M059J (cell line): ENCODE results near the gene DBH. TPM values are rescaled to one million over a fixed set of nuclear protein-coding genes. Genes with fewer than 3 reads are reported as not detected.
"Not testable (repeated sequence)": the region's sequence is repeated elsewhere in the genome, so short reads cannot be mapped to it uniquely, and the experiment has no call there.

ENCODE experiments used
- DNase-seq: peaks from one replicate; pipeline ENCODE4 v3.0.0-alpha.2; 2012; ENCODE audit warnings: low read depth
- total RNA-seq: library from RNA; depleted of rRNA; stranded (reverse); fragments of >200 nt; shearing (Covaris generic); gene quantifications from 2 replicates; pipeline ENCODE4 v1.2.3, GENCODE V29; 2014

The DBH gene
- total RNA-seq, 1 experiment from 2014 or later: not detected

GRCh38 chr9:133622555-133622954, 13.6 kb upstream of the DBH start:
- DNase-seq: no peak

GRCh38 chr9:133626008-133626407, 10.2 kb upstream of the DBH start:
- not testable (repeated sequence) for DNase-seq

- DNase-seq: no peak
Observed at GRCh38 chr9:133627341-133627740, 8.8 kb upstream of the DBH start.

GRCh38 chr9:133628766-133629165, 7.4 kb upstream of the DBH start:
- no peak for DNase-seq

DNA sequence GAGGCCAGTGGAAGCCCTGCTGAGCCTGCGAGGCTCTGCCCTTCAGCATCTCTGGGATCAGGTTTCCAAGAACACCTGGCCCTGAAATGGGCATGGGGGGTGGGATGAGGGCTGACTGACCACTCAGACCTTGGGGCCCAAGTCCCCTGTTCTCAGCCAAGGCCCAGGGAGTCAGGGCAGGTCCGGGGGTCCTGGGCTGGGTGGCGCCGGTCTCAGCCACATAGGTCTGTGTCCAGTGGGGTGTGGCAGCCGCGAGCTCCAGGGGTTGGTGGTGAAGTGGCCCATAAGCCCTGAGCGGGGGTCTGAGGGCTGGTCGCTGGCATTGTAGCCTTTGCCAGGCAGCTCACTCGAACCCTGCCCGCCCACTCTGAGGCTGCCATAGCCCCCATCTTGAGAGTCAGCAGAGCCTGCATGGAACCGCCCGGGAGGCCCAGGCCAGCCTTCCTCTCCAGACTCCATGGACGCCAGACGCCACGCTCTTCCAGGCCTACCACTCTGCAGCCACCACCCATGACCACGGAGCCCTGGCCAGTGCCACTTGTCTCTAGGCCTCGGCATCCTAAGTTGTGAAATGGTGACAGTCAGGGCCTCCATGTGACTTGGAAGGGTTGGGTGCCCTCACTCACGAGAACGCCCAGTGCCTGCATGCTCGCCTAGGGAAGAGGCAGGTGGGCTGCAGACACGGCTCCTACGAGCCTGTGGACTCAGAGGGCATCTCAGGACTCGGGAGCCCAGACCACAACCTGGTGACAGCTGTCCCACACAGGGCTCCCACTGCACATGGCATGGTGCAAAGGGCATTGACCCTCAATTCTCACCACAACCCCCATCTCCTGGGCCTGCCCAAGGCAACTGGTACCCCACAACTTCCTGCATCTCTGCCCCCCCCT, 6.7 kb upstream of the DBH start:
- DNase-seq: no peak

DNA sequence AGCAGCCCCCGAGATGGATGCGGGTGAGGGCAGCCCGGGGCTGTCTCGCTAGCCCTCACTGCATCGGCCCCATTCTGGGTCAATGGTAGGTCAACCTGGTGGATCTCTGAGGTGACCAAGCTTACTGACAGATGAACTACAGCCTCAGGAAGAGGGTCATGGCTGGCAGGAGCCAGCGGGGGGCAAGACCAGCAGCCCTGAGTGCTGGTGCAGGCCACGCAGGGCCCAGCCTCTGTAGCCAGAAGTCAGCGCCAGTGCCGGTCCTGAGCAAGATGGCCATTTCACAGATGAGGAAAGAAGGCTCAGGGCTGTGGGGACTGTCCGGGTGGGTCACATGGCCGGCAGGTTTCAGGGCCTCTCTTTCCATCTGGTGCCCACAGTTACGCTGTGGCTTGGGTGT, 5.1 kb upstream of the DBH start:
- DNase-seq: no peak

DNA sequence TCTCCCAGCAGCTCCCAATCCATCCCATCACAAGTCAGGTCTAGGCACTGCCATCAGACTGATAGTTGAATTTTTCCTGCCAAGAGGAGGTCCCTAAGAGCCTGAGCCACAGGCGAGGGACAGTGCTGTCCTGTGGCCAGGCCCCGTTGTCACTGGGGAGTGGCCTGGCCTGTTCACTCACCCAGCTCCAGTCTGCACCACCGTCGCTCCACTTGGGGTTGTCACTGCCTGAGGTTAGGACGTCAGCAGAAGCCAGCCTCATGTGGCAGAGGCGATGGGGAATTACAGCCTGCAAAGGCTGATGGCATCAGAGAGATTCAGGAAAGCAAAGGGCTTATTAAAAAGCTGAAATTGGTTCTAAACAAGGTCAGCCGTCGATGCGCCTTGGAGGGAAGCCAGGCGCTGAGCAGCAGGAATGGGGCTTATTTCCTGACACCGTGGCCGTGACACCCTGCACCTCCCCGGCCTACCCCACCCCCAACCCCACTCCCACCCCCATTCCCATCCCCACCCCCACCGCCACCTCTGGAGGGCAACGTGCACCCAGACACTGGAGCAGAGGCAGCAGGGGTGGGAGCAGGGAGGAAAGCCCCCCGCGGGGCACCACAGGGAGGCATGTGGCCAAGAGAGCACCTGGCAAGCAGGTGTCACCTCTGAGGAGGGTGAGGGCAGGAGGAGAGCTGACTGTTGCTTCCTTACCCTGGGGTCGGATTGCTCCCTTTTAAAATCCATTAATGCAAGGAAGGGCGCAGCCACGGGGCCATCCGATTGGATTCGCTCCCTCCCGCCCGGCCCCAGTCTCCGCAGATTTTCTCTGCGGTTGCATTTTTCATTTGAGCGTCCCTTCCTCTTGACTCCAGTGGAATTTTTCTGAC, 3.1 kb upstream of the DBH start:
- DNase-seq: no peak

DNA sequence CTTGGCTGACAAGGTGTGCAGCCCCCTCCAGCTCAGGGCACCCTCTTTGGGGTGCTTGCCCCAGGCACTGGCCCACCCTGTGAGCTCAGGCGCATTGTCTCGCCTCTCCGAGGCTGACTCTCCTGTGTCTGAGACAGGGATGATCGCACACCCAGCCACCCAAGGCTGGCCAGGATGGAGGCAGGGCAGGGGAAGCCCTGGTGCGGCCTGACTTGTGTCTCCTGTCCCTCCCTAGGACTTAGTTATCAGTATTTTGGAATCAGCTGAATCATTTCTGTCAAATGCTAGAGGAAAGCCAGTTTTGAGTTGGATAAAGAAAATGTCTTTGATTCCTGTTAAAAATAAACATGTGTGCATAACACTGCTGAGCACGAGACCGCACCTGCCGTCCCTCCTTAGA, 2.5 kb upstream of the DBH start:
- DNase-seq: no peak

- DNase-seq: no peak
Observed at GRCh38 chr9:133634081-133634691, 2.0 kb upstream of the DBH start.

GRCh38 chr9:133635098-133635497, 1.1 kb upstream of the DBH start:
- DNase-seq: no peak

DNA sequence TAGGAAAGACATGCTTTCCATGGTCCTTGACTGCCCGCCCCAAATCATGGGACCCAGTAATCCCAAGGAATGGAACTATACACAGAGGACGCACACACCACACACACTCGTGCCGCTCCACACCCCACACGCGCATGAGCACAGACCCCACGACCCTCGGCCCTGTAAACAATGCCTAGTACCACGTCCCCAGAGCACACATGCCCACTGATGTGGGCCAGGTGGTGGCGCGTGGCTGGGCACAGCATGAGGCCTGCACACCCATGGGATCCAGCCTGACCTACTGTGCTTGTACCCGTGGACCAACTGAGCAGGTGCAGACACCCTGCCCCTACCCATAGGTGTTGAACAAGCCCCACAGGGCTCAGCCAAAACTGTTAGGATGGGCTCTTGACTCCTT, 739 bp downstream of the DBH start:
- DNase-seq: no peak

GRCh38 chr9:133637451-133638055, 1.4 kb downstream of the DBH start:
- DNase-seq: no peak

GRCh38 chr9:133638076-133638475, 1.9 kb downstream of the DBH start:
- no peak for DNase-seq

DNA sequence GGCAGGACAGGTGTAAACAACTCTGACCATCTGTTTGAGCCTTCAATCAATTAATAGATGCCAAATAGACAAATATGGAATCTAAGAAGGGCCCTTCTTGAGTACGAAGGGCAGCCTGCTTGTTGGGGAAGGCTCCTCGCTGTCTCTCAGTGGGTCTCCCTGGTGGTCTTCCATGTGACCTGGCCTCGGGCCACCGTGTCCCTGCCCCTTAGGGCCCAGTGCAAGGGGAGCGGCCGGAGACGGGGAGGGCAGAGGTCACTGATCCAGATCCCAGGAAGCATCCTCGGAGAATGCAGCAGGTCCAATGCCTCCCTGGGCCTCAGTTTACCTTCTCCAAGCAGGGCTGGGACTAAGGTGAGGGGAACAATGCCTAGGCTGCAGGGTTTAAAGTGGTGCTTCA, 2.5 kb downstream of the DBH start:
- DNase-seq: no peak

GRCh38 chr9:133639613-133640012, 3.5 kb downstream of the DBH start:
- DNase-seq: no peak

- no peak for DNase-seq
Observed at GRCh38 chr9:133640160-133640559, 4.0 kb downstream of the DBH start.

GRCh38 chr9:133640580-133641395, 4.6 kb downstream of the DBH start:
- no peak for DNase-seq

DNA sequence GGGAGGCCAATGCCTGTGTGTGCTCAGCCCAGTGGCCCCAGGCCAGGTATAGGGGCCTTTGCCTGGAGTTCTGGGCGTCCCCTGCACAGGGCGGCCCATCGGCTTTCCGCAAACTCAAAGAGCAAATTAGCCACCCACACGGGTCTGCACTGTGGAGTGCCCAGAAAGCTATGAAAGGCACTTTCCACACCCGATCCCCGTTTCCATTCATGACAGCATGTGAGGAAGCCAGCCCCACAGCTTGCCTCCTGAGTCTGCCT, 5.2 kb downstream of the DBH start:
- DNase-seq: no peak

GRCh38 chr9:133641861-133642595, 5.9 kb downstream of the DBH start:
- no peak for DNase-seq

GRCh38 chr9:133642708-133643361, 6.7 kb downstream of the DBH start:
- no peak for DNase-seq
